AG04450 (cell line): ENCODE measurements around the gene FN1. TPM values are rescaled to one million over a fixed set of nuclear protein-coding genes. Genes with fewer than 3 reads are reported as not detected.
"Not testable (repeated sequence)": the region's sequence is repeated elsewhere in the genome, so short reads cannot be mapped to it uniquely, and the experiment has no call there.

Experiments used
- CTCF ChIA-PET: fragments of 300-600, 350-600 bp; formaldehyde crosslinking; extraction: SDS; loops from one replicate; lab custom pipeline; 2022; ENCODE audit warnings: antibody characterized with exemption, inconsistent platforms; lab: Charles Lee
- POLR2A ChIA-PET: fragments of 350-600 bp; formaldehyde crosslinking; extraction: SDS; loops from one replicate; lab custom pipeline; 2021; ENCODE audit warnings: antibody characterized with exemption, inconsistent platforms; lab: Yijun Ruan, JAX
- DNase-seq: peaks from one replicate; pipeline ENCODE4 v3.0.0-alpha.2; 2011; ENCODE audit warnings: low read depth, low spot score
- H3K27ac ChIP-seq: one replicate; pipeline ENCODE4 v1.5.1; 2012; ENCODE audit warnings: low read depth, low read length, control low read depth
- H3K27me3 ChIP-seq: one replicate; pipeline ENCODE4 v1.6.0; 2012; ENCODE audit warnings: low read length; ENCODE audit not compliant: control insufficient read depth, insufficient read depth
- H3K4me3 ChIP-seq: 2 replicates; pipeline ENCODE4 v1.5.1; 2011; ENCODE audit warnings: mild to moderate bottlenecking, low read depth, low read length, control low read depth
- H3K9me3 ChIP-seq: 2 replicates; pipeline ENCODE4 v1.5.1; 2012; ENCODE audit warnings: low read length; ENCODE audit not compliant: control insufficient read depth, insufficient read depth
- polyA plus RNA-seq: library from polyadenylated mRNA; depleted of rRNA; stranded (reverse); fragments of >200 nt; gene quantifications from 2 replicates; pipeline ENCODE4 v1.2.3, GENCODE V29; 2011; rRNA removed
- TF ChIP-seq, protein P1 (sequence below): IDR thresholded peaks from 2 replicates; pipeline ENCODE4 v1.5.1; 2011; ENCODE audit warnings: low read depth, low read length, control low read depth, inconsistent platforms

The FN1 gene
- polyA plus RNA-seq, 1 experiment: 6,646 TPM

DNA sequence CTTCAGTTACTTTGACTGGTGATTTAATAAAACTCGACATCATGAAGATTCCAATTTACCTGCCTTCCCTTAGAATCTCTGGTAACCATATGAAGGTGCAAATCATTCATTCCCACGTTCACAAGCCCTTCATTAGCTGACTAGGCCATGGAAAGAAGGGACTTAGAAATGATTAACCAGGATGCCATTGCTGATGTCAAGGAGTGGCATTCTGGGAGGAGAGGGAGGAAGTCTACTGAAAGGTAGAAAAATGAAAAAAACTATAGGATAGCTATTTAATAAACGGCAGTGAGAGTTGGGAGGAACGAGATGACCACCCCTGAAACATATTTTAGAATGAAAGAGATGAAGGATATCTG, 122.6 kb downstream of the FN1 start:
- no peaks in the 10 kb centered on the region for H3K27me3 ChIP-seq
- CTCF ChIA-PET: no interaction called here
- H3K9me3 ChIP-seq: no peaks in the 10 kb centered on the region
- POLR2A ChIA-PET: no interaction called here
- no peak overlapping the region for H3K4me3 ChIP-seq
- H3K27ac ChIP-seq: no peak overlapping the region
- TF ChIP-seq, protein P1, sequence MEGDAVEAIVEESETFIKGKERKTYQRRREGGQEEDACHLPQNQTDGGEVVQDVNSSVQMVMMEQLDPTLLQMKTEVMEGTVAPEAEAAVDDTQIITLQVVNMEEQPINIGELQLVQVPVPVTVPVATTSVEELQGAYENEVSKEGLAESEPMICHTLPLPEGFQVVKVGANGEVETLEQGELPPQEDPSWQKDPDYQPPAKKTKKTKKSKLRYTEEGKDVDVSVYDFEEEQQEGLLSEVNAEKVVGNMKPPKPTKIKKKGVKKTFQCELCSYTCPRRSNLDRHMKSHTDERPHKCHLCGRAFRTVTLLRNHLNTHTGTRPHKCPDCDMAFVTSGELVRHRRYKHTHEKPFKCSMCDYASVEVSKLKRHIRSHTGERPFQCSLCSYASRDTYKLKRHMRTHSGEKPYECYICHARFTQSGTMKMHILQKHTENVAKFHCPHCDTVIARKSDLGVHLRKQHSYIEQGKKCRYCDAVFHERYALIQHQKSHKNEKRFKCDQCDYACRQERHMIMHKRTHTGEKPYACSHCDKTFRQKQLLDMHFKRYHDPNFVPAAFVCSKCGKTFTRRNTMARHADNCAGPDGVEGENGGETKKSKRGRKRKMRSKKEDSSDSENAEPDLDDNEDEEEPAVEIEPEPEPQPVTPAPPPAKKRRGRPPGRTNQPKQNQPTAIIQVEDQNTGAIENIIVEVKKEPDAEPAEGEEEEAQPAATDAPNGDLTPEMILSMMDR: no peak
- no peak for DNase-seq

DNA sequence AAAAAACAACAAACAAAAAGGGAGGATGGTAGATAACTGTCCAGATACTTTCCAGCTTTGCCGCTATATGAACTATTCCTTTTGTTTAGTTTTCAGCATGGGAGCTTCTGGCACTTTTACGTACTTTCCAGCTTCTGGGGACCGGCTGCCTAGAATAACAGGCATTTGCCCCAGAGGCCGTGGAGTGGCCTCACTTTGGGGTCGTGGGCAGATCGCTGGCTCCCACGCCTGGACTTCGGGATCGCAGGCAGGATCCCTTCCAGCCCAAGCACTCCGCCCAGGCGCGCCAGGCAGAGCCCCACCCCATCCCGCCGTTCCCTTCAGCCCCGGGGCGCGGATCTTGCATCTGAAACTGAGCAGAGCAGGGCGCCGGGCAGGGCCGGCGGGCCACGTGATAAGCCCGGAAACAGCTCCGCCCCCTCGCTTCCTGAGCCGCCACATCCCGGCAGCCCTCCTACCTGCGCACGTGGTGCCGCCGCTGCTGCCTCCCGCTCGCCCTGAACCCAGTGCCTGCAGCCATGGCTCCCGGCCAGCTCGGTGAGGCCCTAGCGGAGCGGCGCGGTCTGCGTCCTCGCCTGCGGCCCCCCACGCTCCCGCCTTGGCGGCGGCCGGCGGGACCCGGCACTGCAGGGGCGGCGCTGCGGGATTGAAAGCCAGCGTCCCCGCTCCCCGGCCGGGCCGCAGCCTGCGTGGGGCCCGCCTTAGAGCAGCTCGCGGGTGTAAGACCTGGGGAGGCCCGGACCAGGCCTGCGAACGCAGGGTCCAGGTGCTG, 124.1 kb downstream of the FN1 start, which contains the start of gene ATIC:
Gene ATIC (plus strand): TSS at position 435 of the 772 bp plus-strand sequence. CDS start 84 bp downstream, at position 519.
- no peaks in the 10 kb centered on the region for H3K9me3 ChIP-seq
- peak within 1 kb of the TSS; percentile 70 for H3K27ac ChIP-seq
- no peaks in the 10 kb centered on the region for H3K27me3 ChIP-seq
- H3K4me3 ChIP-seq: peak within 1 kb of the TSS; percentile 84
- TF ChIP-seq, protein P1: no peak
- ChIA-PET CTCF (interaction anchor here (0.6 to 1.0 kb wide), 3 partner anchors 351 to 1828 kb away, joined by 3 read pairs; no protein-coding TSS in a partner anchor), POLR2A (interaction anchor here (0.6 to 1.8 kb wide), 4 partner anchors 14 to 1108 kb away, joined by 3 to 11 read pairs (median 5); no protein-coding TSS in a partner anchor)
- peak; percentile 71 for DNase-seq

DNA sequence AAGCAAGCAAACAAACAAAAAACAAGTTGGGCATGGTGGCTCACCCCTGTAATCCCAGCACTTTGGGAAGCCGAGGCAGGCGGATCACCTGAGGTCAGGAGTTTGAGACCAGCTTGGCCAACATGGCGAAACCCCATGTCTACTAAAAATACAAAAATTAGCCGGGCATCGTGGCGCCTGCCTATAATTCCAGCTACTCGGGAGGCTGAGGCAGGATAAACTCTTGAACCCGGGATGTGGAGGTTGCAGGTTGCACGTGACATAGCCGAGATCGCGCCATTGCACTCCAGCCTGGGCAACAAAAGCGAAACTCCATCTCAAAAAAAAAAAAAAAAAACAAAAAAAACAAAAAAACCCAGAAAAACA, 124.6 kb downstream of the FN1 start:
- H3K9me3 ChIP-seq, CTCF ChIA-PET, H3K27me3 ChIP-seq, DNase-seq: not testable (repeated sequence)
- Histone ChIP-seq H3K27ac (peak overlapping the region; percentile 70), H3K4me3 (peak overlapping the region; percentile 84)
- POLR2A ChIA-PET: interaction anchor here (0.6 to 1.8 kb wide), 4 partner anchors 14 to 1108 kb away, joined by 3 to 11 read pairs (median 5); no protein-coding TSS in a partner anchor

Other genes starting within 250 kb of the FN1 start
- 114 TPM in 2 replicates for gene ATIC, start 124.0 kb downstream of the FN1 start, polyA plus RNA-seq